HEK293 (cell line): ENCODE data around the gene CTNNA2.

Experiments
- CTCF ChIA-PET: fragments of 350-600 bp; formaldehyde crosslinking; extraction: SDS; loops from one replicate; lab custom pipeline; 2021; ENCODE audit warnings: antibody characterized with exemption; lab: Yijun Ruan, JAX
- POLR2A ChIA-PET: fragments of 300-600 bp; formaldehyde crosslinking; extraction: SDS; loops from one replicate; lab custom pipeline; 2020; ENCODE audit warnings: antibody characterized with exemption, inconsistent platforms; lab: Yijun Ruan, JAX
- H3K27ac ChIP-seq: fragments of 200-500 bp; sonication (Bioruptor generic); 2 replicates; pipeline ENCODE4 v1.5.1; 2014; ENCODE audit warnings: low read depth, low read length, control low read depth, inconsistent platforms; ENCODE audit errors: extremely low read depth
- H3K36me3 ChIP-seq, 2 experiments: fragments of 200-500 bp in 1 of 2; sonication (Bioruptor generic) in 1 of 2; 1 replicate in 1 of 2; 2 replicates in 1 of 2; pipeline ENCODE4 v1.5.1; 2014 to 2017; ENCODE audit warnings: inconsistent platforms in 2 of 2, low read length in 2 of 2; ENCODE audit not compliant: control insufficient read depth in 2 of 2, insufficient read depth in 1 of 2
- H3K4me1 ChIP-seq: fragments of 200-500 bp; sonication (Bioruptor generic); 2 replicates; pipeline ENCODE4 v1.5.1; 2014; ENCODE audit warnings: mild to moderate bottlenecking, low read length, inconsistent platforms; ENCODE audit not compliant: control insufficient read depth, insufficient read depth
- H3K4me3 ChIP-seq: 2 replicates; pipeline ENCODE4 v1.5.1; 2011; ENCODE audit warnings: low read depth, mild to moderate bottlenecking, control low read depth, low read length, moderate library complexity
- H3K9me3 ChIP-seq: fragments of 200-500 bp; sonication (Bioruptor generic); 2 replicates; pipeline ENCODE4 v1.5.1; 2014; ENCODE audit warnings: low read depth, low read length, inconsistent platforms; ENCODE audit not compliant: control insufficient read depth, insufficient read depth
- ZBTB11 ChIP-seq: fragments of 450-650 bp; formaldehyde crosslinking; conservative IDR thresholded peaks from 2 replicates; pipeline ENCODE4 v1.5.1; 2016; ENCODE audit warnings: low read depth, missing biosample characterization, missing genetic modification characterization
- ZBTB17 ChIP-seq: fragments of 450-650 bp; formaldehyde crosslinking; IDR thresholded peaks from 2 replicates; pipeline ENCODE4 v1.5.1; 2016; ENCODE audit warnings: missing biosample characterization, missing genetic modification characterization
- ZBTB48 ChIP-seq: fragments of 450-650 bp; formaldehyde crosslinking; IDR thresholded peaks from 2 replicates; pipeline ENCODE4 v1.5.1; 2016; ENCODE audit warnings: missing biosample characterization, missing genetic modification characterization
- ZBTB8A ChIP-seq: fragments of 450-650 bp; formaldehyde crosslinking; IDR thresholded peaks from 2 replicates; pipeline ENCODE4 v1.5.1; 2016; ENCODE audit warnings: missing biosample characterization, missing genetic modification characterization
- ZNF10 ChIP-seq: fragments of 450-650 bp; formaldehyde crosslinking; IDR thresholded peaks from 2 replicates; pipeline ENCODE4 v1.5.1; 2017; ENCODE audit warnings: missing biosample characterization, missing genetic modification characterization
- ZNF223 ChIP-seq: fragments of 450-650 bp; formaldehyde crosslinking; IDR thresholded peaks from 2 replicates; pipeline ENCODE4 v1.5.1; 2016; ENCODE audit warnings: missing biosample characterization, missing genetic modification characterization
- ZNF362 ChIP-seq: fragments of 450-650 bp; formaldehyde crosslinking; IDR thresholded peaks from 2 replicates; pipeline ENCODE4 v1.5.1; 2016; ENCODE audit warnings: missing biosample characterization, missing genetic modification characterization
- ZNF366 ChIP-seq: fragments of 450-650 bp; formaldehyde crosslinking; conservative IDR thresholded peaks from 2 replicates; pipeline ENCODE4 v1.5.1; 2016; ENCODE audit warnings: missing biosample characterization, missing genetic modification characterization
- ZNF391 ChIP-seq: fragments of 450-650 bp; formaldehyde crosslinking; IDR thresholded peaks from 2 replicates; pipeline ENCODE4 v1.5.1; 2016; ENCODE audit warnings: low read depth, missing biosample characterization, missing genetic modification characterization, borderline replicate concordance
- ZNF423 ChIP-seq: fragments of 450-650 bp; formaldehyde crosslinking; IDR thresholded peaks from 2 replicates; pipeline ENCODE4 v1.5.1; 2016; ENCODE audit warnings: missing biosample characterization, missing genetic modification characterization
- ZNF514 ChIP-seq: fragments of 450-650 bp; formaldehyde crosslinking; IDR thresholded peaks from 2 replicates; pipeline ENCODE4 v1.5.1; 2016; ENCODE audit warnings: missing biosample characterization, missing genetic modification characterization
- ZNF623 ChIP-seq: fragments of 450-650 bp; formaldehyde crosslinking; IDR thresholded peaks from 2 replicates; pipeline ENCODE4 v1.5.1; 2016; ENCODE audit warnings: missing biosample characterization, missing genetic modification characterization
- ZNF624 ChIP-seq: fragments of 450-650 bp; formaldehyde crosslinking; IDR thresholded peaks from 2 replicates; pipeline ENCODE4 v1.5.1; 2017; ENCODE audit warnings: missing biosample characterization, missing genetic modification characterization
- ZNF792 ChIP-seq: fragments of 450-650 bp; formaldehyde crosslinking; IDR thresholded peaks from 2 replicates; pipeline ENCODE4 v1.5.1; 2016; ENCODE audit warnings: missing biosample characterization, missing genetic modification characterization
- ZNF830 ChIP-seq: fragments of 450-650 bp; IDR thresholded peaks from 2 replicates; pipeline ENCODE4 v1.5.0; 2018; ENCODE audit warnings: missing biosample characterization, missing genetic modification characterization, low read depth, mild to moderate bottlenecking, moderate library complexity
- TF ChIP-seq, protein P1 (sequence below): fragments of 450-650 bp; formaldehyde crosslinking; IDR thresholded peaks from 2 replicates; pipeline ENCODE4 v1.5.1; 2016; ENCODE audit warnings: missing biosample characterization, missing genetic modification characterization
- TF ChIP-seq, protein P2 (sequence below): fragments of 450-650 bp; formaldehyde crosslinking; IDR thresholded peaks from 2 replicates; pipeline ENCODE4 v1.5.1; 2017; ENCODE audit warnings: missing biosample characterization, missing genetic modification characterization

The CTNNA2 gene

GRCh38 chr2:80146757-80147156 is 633.9 kb downstream of the CTNNA2 start (continued):
- peak; percentile 34; the same call in 1 of the 2 replicates for TF ChIP-seq ZNF623 (tag by site-specific recombination)

DNA sequence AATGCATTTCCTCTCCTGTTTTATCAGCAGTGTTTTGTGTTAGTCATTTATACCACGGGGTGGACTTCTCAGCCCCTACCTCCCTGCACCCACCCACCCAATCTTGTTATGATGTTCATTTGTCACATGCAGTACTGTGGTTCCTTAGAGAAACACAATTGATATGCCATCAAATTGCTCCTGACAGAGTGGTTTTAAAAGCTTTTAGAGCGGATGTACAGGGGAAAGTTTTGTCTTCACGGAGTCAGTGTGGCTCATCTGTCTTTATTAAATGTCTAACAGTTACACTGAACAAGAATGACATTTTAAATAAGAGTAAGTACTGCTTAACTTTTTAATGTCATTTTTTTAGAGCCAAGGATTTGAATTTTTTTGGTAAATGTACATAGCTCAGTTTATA is 634.8 kb downstream of the CTNNA2 start:
- POLR2A ChIA-PET = no interaction called here

GRCh38 chr2:80148906-80149305 is 636.1 kb downstream of the CTNNA2 start:
- Histone ChIP-seq H3K4me1 (no peaks in the 10 kb centered on the region), H3K9me3 (no peaks in the 10 kb centered on the region), H3K27ac (no peak overlapping the region), H3K4me3 (no peak overlapping the region), H3K36me3 (no peaks in the 10 kb centered on the region)
- TF ChIP-seq ZNF423 = no peak
- ChIA-PET CTCF (no interaction called here), POLR2A (no interaction called here)

More for the DNA sequence above, 634.8 kb downstream of the CTNNA2 start:
- no peaks in the 10 kb centered on the region for H3K9me3 ChIP-seq
- no peak overlapping the region for H3K4me3 ChIP-seq
- H3K4me1 ChIP-seq = no peaks in the 10 kb centered on the region
- H3K36me3 ChIP-seq = no peaks in the 10 kb centered on the region
- CTCF ChIA-PET = interaction anchor here (1.0 to 1.2 kb wide), 2 partner anchors 9 to 215 kb away, joined by 3 read pairs; no protein-coding TSS in a partner anchor
- no peak for TF ChIP-seq ZNF391 (tag by site-specific recombination)
- TF ChIP-seq ZNF830 (tag by site-specific recombination) = no peak
- no peak for TF ChIP-seq ZBTB17
- TF ChIP-seq ZNF10 (tag by site-specific recombination) = no peak
- no peak overlapping the region for H3K27ac ChIP-seq

DNA sequence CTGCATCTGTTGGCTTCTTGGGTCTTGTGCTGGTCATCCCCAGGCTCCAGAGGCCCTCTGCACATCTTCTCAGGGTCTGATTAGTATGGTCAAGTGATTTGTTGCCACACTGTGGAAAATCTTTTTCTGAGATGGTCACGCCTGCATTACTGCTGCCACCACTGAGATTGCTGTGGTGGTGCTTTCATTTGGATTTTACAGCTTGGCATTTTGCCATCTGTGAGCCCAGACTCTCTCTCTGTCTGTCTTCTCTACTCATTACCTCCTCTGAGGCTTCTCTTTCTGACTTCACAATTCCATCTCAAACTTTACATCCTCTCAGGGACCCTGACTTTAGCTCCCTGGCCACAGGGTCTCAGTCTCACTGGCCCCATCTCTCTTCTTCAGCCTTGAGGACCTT is 637.1 kb downstream of the CTNNA2 start:
- ChIA-PET POLR2A (no interaction called here), CTCF (no interaction called here)
- Histone ChIP-seq H3K4me1 (no peaks in the 10 kb centered on the region), H3K9me3 (no peaks in the 10 kb centered on the region)
- TF ChIP-seq ZNF362 (tag by site-specific recombination) = no peak
- TF ChIP-seq ZBTB48 (tag by site-specific recombination) = no peak
- no peak for TF ChIP-seq ZNF514 (tag by site-specific recombination)
- TF ChIP-seq ZNF792 (tag by site-specific recombination) = no peak
- TF ChIP-seq ZBTB8A (tag by site-specific recombination) = no peak
- no peak for TF ChIP-seq ZNF10 (tag by site-specific recombination)
- TF ChIP-seq, all 188 proteins: peak for 0
- no peaks in the 10 kb centered on the region for H3K36me3 ChIP-seq
- no peak overlapping the region for H3K4me3 ChIP-seq
- no peak overlapping the region for H3K27ac ChIP-seq

DNA sequence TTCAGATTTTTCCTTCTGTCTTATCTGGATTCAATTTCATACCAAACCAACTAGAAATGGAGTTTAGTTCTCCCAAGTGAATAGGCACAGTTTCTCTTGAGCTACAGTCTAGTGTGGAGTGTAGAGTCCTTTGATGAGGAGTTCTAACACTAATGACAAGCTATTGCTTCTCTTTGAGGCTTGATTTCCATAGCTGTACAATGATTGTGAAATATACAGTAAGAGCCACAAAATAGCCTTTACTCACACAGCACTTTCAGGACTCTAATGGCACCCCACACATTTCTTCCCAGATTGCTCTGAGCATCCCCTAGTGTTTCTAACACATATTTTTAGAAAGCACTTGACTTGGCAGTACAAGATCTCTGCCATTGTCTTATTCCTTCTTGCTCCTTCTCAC is 638.4 kb downstream of the CTNNA2 start:
- ChIA-PET POLR2A (no interaction called here), CTCF (no interaction called here)
- TF ChIP-seq ZNF366 = no peak
- TF ChIP-seq ZNF624 = no peak
- TF ChIP-seq, protein P1, sequence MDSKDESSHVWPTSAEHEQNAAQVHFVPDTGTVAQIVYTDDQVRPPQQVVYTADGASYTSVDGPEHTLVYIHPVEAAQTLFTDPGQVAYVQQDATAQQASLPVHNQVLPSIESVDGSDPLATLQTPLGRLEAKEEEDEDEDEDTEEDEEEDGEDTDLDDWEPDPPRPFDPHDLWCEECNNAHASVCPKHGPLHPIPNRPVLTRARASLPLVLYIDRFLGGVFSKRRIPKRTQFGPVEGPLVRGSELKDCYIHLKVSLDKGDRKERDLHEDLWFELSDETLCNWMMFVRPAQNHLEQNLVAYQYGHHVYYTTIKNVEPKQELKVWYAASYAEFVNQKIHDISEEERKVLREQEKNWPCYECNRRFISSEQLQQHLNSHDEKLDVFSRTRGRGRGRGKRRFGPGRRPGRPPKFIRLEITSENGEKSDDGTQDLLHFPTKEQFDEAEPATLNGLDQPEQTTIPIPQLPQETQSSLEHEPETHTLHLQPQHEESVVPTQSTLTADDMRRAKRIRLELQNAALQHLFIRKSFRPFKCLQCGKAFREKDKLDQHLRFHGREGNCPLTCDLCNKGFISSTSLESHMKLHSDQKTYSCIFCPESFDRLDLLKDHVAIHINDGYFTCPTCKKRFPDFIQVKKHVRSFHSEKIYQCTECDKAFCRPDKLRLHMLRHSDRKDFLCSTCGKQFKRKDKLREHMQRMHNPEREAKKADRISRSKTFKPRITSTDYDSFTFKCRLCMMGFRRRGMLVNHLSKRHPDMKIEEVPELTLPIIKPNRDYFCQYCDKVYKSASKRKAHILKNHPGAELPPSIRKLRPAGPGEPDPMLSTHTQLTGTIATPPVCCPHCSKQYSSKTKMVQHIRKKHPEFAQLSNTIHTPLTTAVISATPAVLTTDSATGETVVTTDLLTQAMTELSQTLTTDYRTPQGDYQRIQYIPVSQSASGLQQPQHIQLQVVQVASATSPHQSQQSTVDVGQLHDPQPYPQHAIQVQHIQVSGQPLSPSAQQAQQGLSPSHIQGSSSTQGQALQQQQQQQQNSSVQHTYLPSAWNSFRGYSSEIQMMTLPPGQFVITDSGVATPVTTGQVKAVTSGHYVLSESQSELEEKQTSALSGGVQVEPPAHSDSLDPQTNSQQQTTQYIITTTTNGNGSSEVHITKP (tag by site-specific recombination) = no peak
- no peak for TF ChIP-seq ZNF223 (tag by site-specific recombination)
- TF ChIP-seq ZBTB11 (tag by site-specific recombination) = no peak
- TF ChIP-seq, protein P2, sequence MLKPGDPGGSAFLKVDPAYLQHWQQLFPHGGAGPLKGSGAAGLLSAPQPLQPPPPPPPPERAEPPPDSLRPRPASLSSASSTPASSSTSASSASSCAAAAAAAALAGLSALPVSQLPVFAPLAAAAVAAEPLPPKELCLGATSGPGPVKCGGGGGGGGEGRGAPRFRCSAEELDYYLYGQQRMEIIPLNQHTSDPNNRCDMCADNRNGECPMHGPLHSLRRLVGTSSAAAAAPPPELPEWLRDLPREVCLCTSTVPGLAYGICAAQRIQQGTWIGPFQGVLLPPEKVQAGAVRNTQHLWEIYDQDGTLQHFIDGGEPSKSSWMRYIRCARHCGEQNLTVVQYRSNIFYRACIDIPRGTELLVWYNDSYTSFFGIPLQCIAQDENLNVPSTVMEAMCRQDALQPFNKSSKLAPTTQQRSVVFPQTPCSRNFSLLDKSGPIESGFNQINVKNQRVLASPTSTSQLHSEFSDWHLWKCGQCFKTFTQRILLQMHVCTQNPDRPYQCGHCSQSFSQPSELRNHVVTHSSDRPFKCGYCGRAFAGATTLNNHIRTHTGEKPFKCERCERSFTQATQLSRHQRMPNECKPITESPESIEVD = no peak

More for the DNA sequence above, 638.4 kb downstream of the CTNNA2 start:
- Histone ChIP-seq H3K36me3 (no peaks in the 10 kb centered on the region), H3K9me3 (no peaks in the 10 kb centered on the region), H3K4me3 (no peak overlapping the region), H3K27ac (no peak overlapping the region), H3K4me1 (no peaks in the 10 kb centered on the region)
